Endothelial cell (in vitro differentiated cells): ENCODE results near the gene SIAE. TPM values are rescaled to one million over a fixed set of nuclear protein-coding genes. Genes with fewer than 3 reads are reported as not detected.

ENCODE experiments used
- DNase-seq: peaks from one replicate; pipeline ENCODE4 v3.0.0; 2021; ENCODE audit warnings: low spot score
- H3K27ac Mint-ChIP-seq: one replicate; pipeline ENCODE4 v1.8.0; 2021; ENCODE audit warnings: mixed read lengths, inconsistent platforms; ENCODE audit not compliant: unreplicated experiment
- H3K27me3 Mint-ChIP-seq: one replicate; pipeline ENCODE4 v1.8.0; 2021; ENCODE audit warnings: mild to moderate bottlenecking, moderate library complexity, mixed read lengths, inconsistent platforms; ENCODE audit not compliant: unreplicated experiment
- H3K36me3 Mint-ChIP-seq: one replicate; pipeline ENCODE4 v1.8.0; 2021; ENCODE audit warnings: mild to moderate bottlenecking, low read depth, mixed read lengths, inconsistent platforms; ENCODE audit not compliant: unreplicated experiment
- H3K4me1 Mint-ChIP-seq: one replicate; pipeline ENCODE4 v1.8.0; 2021; ENCODE audit warnings: mild to moderate bottlenecking, mixed read lengths, inconsistent platforms; ENCODE audit not compliant: unreplicated experiment
- H3K4me3 Mint-ChIP-seq: one replicate; pipeline ENCODE4 v1.8.0; 2021; ENCODE audit warnings: mild to moderate bottlenecking, mixed read lengths, inconsistent platforms; ENCODE audit not compliant: unreplicated experiment
- H3K9me3 Mint-ChIP-seq: one replicate; pipeline ENCODE4 v1.8.0; 2021; ENCODE audit warnings: mixed read lengths, inconsistent platforms; ENCODE audit not compliant: unreplicated experiment
- CTCF ChIP-seq: fragments of 200-600 bp; sonication (generic); IDR thresholded peaks from one replicate; pipeline ENCODE4 v1.5.0; 2021; ENCODE audit warnings: antibody characterized with exemption; ENCODE audit not compliant: unreplicated experiment
- total RNA-seq: library from RNA; stranded (reverse); fragmentation: NEBNext Ultra II Directional; extraction: Animal tissue kit (Norgen Biotek cat#: 25700); gene quantifications from one replicate; pipeline ENCODE4 v1.2.1, GENCODE V29; 2021; ENCODE audit not compliant: unreplicated experiment

SIAE gene
- total RNA-seq, 1 donor from 2014 or later: 11.4 TPM

GRCh38 chr11:124661553-124661952 is 12.0 kb downstream of the SIAE start:
- Mint-ChIP-seq H3K4me1 (no peaks in the 10 kb centered on the region), H3K27me3 (peaks cover 6% of the 10 kb centered on the region), H3K36me3 (peaks cover 7% of the 10 kb centered on the region), H3K27ac (no peak overlapping the region), H3K9me3 (no peaks in the 10 kb centered on the region), H3K4me3 (peak overlapping the region; percentile 12)
- DNase-seq: no peak
- TF ChIP-seq CTCF: no peak

GRCh38 chr11:124658986-124659385 is 14.6 kb downstream of the SIAE start:
- no peak for TF ChIP-seq CTCF
- Mint-ChIP-seq H3K36me3 (peaks cover 3% of the 10 kb centered on the region), H3K4me1 (no peaks in the 10 kb centered on the region), H3K4me3 (no peak overlapping the region), H3K27ac (no peak overlapping the region), H3K9me3 (no peaks in the 10 kb centered on the region), H3K27me3 (peaks cover 5% of the 10 kb centered on the region)
- DNase-seq: no peak

GRCh38 chr11:124658501-124658900 is 15.0 kb downstream of the SIAE start:
- Mint-ChIP-seq H3K9me3 (no peaks in the 10 kb centered on the region), H3K4me3 (no peak overlapping the region), H3K27me3 (peaks cover 6% of the 10 kb centered on the region), H3K4me1 (no peaks in the 10 kb centered on the region), H3K36me3 (peaks cover 4% of the 10 kb centered on the region), H3K27ac (no peak overlapping the region)
- TF ChIP-seq CTCF: no peak
- no peak for DNase-seq

- peaks cover 8% of the 10 kb centered on the region for H3K36me3 Mint-ChIP-seq
- no peaks in the 10 kb centered on the region for H3K9me3 Mint-ChIP-seq
- no peak overlapping the region for H3K4me3 Mint-ChIP-seq
- no peaks in the 10 kb centered on the region for H3K4me1 Mint-ChIP-seq
- H3K27me3 Mint-ChIP-seq: peaks cover 3% of the 10 kb centered on the region
- no peak overlapping the region for H3K27ac Mint-ChIP-seq
- DNase-seq: no peak
- no peak for TF ChIP-seq CTCF
Observed at GRCh38 chr11:124657904-124658303, 15.6 kb downstream of the SIAE start.

GRCh38 chr11:124656774-124657630 is 16.5 kb downstream of the SIAE start:
- H3K4me3 Mint-ChIP-seq: no peak overlapping the region
- no peak overlapping the region for H3K27ac Mint-ChIP-seq
- TF ChIP-seq CTCF: no peak
- no peak for DNase-seq
- peaks cover 12% of the 10 kb centered on the region for H3K36me3 Mint-ChIP-seq
- no peaks in the 10 kb centered on the region for H3K4me1 Mint-ChIP-seq
- peaks cover 6% of the 10 kb centered on the region for H3K27me3 Mint-ChIP-seq
- no peaks in the 10 kb centered on the region for H3K9me3 Mint-ChIP-seq
